GM12878 (cell line): ENCODE results near the gene SLC2A2.

Source experiments
- FOXM1 ChIP-seq: IDR thresholded peaks from 2 replicates; pipeline ENCODE4 v1.6.1; 2012; ENCODE audit warnings: low read depth, mild to moderate bottlenecking, inconsistent platforms, low read length, moderate library complexity
- POLR2A ChIP-seq: IDR thresholded peaks from 2 replicates; pipeline ENCODE4 v1.6.1; 2011; ENCODE audit warnings: low read depth, mild to moderate bottlenecking, low read length
- YY1 ChIP-seq: IDR thresholded peaks from 2 replicates; pipeline ENCODE4 v1.6.1; 2011; ENCODE audit warnings: low read depth, mild to moderate bottlenecking, low read length
- TF ChIP-seq, protein P1 (sequence below), 3 experiments: IDR thresholded peaks in 2 of 3; conservative IDR thresholded peaks in 1 of 3; 2 replicates each; pipeline ENCODE4 v1.5.1; 2011; ENCODE audit warnings: low read depth in 3 of 3, low read length in 3 of 3, mild to moderate bottlenecking in 3 of 3, control low read depth in 2 of 3, moderate library complexity in 2 of 3, inconsistent platforms in 1 of 3, mixed read lengths in 1 of 3; ENCODE audit not compliant: control insufficient read depth in 2 of 3, insufficient read depth in 1 of 3; ENCODE audit errors: extremely low read depth in 1 of 3
- TF ChIP-seq, protein P2 (sequence below): fragments of 450-650 bp; IDR thresholded peaks from 2 replicates; pipeline ENCODE4 v1.6.1; 2017; ENCODE audit warnings: mild to moderate bottlenecking

DNA sequence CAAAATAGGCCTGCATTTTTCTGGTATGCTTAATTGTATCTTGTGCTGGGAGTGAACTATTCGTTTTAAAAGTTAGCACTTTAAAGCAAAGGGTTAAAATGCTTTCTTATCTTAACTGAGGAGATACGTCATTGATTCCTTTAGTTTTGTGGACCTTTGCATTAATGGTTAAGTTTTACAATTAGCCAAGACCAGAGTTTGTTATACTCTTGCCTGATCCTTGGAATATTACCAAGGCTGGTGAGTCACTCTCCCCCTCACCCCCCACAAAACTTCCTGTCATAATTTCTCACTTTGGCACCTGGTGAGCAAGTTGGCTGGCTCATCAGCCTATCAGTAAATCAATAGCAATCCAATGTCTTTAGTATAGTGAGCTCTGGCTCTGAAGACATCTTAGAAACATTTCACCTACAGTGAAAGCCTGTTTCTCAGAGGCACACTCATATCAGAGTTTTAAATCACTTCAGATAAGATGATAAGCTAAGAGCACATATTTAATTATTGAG, 26.7 kb downstream of the SLC2A2 start:
- TF ChIP-seq FOXM1: no peak
- TF ChIP-seq POLR2A: no peak
- TF ChIP-seq, protein P1, sequence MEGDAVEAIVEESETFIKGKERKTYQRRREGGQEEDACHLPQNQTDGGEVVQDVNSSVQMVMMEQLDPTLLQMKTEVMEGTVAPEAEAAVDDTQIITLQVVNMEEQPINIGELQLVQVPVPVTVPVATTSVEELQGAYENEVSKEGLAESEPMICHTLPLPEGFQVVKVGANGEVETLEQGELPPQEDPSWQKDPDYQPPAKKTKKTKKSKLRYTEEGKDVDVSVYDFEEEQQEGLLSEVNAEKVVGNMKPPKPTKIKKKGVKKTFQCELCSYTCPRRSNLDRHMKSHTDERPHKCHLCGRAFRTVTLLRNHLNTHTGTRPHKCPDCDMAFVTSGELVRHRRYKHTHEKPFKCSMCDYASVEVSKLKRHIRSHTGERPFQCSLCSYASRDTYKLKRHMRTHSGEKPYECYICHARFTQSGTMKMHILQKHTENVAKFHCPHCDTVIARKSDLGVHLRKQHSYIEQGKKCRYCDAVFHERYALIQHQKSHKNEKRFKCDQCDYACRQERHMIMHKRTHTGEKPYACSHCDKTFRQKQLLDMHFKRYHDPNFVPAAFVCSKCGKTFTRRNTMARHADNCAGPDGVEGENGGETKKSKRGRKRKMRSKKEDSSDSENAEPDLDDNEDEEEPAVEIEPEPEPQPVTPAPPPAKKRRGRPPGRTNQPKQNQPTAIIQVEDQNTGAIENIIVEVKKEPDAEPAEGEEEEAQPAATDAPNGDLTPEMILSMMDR (IDR thresholded peaks at IDR 0.05 in 2 of 3, conservative IDR thresholded peaks at IDR 0.05 in 1 of 3; ENCODE audit: control insufficient read depth in 2 of 3, extremely low read depth in 1 of 3, insufficient read depth in 1 of 3, low read depth in 3 of 3, low read length in 3 of 3): no peak
- TF ChIP-seq, protein P2, sequence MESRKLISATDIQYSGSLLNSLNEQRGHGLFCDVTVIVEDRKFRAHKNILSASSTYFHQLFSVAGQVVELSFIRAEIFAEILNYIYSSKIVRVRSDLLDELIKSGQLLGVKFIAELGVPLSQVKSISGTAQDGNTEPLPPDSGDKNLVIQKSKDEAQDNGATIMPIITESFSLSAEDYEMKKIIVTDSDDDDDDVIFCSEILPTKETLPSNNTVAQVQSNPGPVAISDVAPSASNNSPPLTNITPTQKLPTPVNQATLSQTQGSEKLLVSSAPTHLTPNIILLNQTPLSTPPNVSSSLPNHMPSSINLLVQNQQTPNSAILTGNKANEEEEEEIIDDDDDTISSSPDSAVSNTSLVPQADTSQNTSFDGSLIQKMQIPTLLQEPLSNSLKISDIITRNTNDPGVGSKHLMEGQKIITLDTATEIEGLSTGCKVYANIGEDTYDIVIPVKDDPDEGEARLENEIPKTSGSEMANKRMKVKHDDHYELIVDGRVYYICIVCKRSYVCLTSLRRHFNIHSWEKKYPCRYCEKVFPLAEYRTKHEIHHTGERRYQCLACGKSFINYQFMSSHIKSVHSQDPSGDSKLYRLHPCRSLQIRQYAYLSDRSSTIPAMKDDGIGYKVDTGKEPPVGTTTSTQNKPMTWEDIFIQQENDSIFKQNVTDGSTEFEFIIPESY: no peak
- no peak for TF ChIP-seq YY1
